Right lobe of liver (tissue), 6 donors: ENCODE data around the gene ZNF574. TPM values are rescaled to one million over a fixed set of nuclear protein-coding genes. Genes with fewer than 3 reads are reported as not detected.

Experiments used
- ATAC-seq, 4 donors: fragments of 200-7000 bp; cut with Tn5 transposase; one replicate each; pipeline ENCODE4 v1.9.1; 2020; ENCODE audit warnings: mild to moderate bottlenecking in 4 of 4, moderate library complexity in 4 of 4
- DNase-seq, 3 donors: peaks; one replicate each; pipeline ENCODE4 v3.0.0-alpha.2; 2020
- H3K27ac ChIP-seq, 3 donors: fragments of 200-600 bp; one replicate each; pipeline ENCODE4 v1.8.0; 2022
- H3K27me3 ChIP-seq, 2 donors: fragments of 200-600 bp; one replicate each; pipeline ENCODE4 v1.8.0; 2022
- H3K36me3 ChIP-seq, 4 donors: fragments of 200-600 bp; sonication (generic) in 1 of 4; one replicate each; pipeline versions ENCODE4 v1.5.1 to v1.8.0; 2017 to 2022; ENCODE audit warnings: control low read depth in 1 of 4
- H3K4me1 ChIP-seq, 4 donors: fragments of 200-600 bp; sonication (generic) in 1 of 4; one replicate each; pipeline versions ENCODE4 v1.5.1 to v1.8.0; 2017 to 2022; ENCODE audit warnings: control low read depth in 1 of 4
- H3K4me3 ChIP-seq, 3 donors: fragments of 200-600 bp; one replicate each; pipeline ENCODE4 v1.8.0; 2022
- H3K9me3 ChIP-seq, 4 donors: fragments of 200-600 bp; sonication (generic) in 1 of 4; one replicate each; pipeline versions ENCODE4 v1.5.1 to v1.8.0; 2017 to 2022; ENCODE audit warnings: control low read depth in 1 of 4
- POLR2A ChIP-seq: fragments of 450-650 bp; IDR thresholded peaks from one replicate; pipeline ENCODE4 v1.6.1; 2017; ENCODE audit warnings: antibody characterized with exemption, mild to moderate bottlenecking
- WGBS: methylation state at CpG from one replicate; pipeline ENCODE4 v1.1.6; 2018; ENCODE audit warnings: low coverage, low lambda C conversion rate; ENCODE audit not compliant: insufficient coverage; ENCODE audit errors: missing lambda C conversion rate; 5-methylcytosine and 5-hydroxymethylcytosine counted together
- intact Hi-C, 2 donors: fragments of 100-400 bp; cut with DNase I; formaldehyde crosslinking; loops; one replicate each; pipeline versions ENCODE4 v1.11.2 to v1.14.1; 2022
- total RNA-seq, 6 experiments: library from RNA; depleted of rRNA in 2 of 6; stranded (reverse); fragments of >200 nt in 2 of 6; fragmentation: NEBNext Ultra II Directional in 3 of 6; extraction: Animal tissue kit (Norgen Biotek cat#: 25700) in 3 of 6; gene quantifications; one replicate each; pipeline versions ENCODE4 v1.1.0 to v1.2.4, GENCODE V29; 2016 to 2023
- TF ChIP-seq, protein P1 (sequence below), 4 donors: fragments of 200-600 bp in 3 of 4; fragments of 450-650 bp in 1 of 4; IDR thresholded peaks; one replicate each; pipeline versions ENCODE4 v1.5.1 to v1.8.0; 2016 to 2022; ENCODE audit warnings: antibody characterized with exemption in 4 of 4, mild to moderate bottlenecking in 2 of 4
- donor health status: DM: no; HTN: yes; CAD: no.
- donor health status: DM: no; HTN: no; CAD: no.
- donor health status: DM: no; HTN: no; CAD: no.
- donor health status: DM: no; HTN: yes; CAD: no.
- donor health status: DM: no; HTN: yes; CAD: no.

ZNF574 gene
- total RNA-seq, 6 experiments from 2014 or later: 4.3 to 5.8 (median 4.7) TPM

GRCh38 chr19:42042455-42043170 lies 33.4 kb upstream of the ZNF574 start:
- intact Hi-C loops: no loop called here

DNA sequence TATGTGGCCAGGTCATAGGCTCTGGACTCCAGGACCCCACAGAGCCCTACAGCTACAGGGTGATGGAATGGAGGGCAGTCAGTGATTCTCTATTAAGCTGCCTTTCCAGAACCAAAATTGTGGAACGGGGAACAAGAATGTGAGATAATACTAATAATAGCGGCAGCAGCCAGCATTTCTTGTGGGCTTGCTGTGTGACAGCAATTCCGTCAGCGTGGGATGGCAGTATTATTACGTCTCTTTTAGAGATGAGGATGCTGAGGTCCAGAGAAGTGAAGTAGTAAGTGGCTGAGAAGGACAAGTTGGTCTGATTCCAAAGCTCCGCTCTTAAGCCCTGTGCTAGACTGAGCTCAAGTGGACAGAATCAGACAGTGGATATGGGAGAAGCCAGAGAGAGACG lies 30.4 kb upstream of the ZNF574 start:
- H3K4me3 ChIP-seq: no peak overlapping the region
- no peaks in the 10 kb centered on the region for H3K36me3 ChIP-seq
- no peaks in the 10 kb centered on the region for H3K9me3 ChIP-seq
- no peak overlapping the region for H3K27ac ChIP-seq
- WGBS: 75% methylated on average over 7 of the region's 7 CpGs
- no peaks in the 10 kb centered on the region for H3K4me1 ChIP-seq
- H3K27me3 ChIP-seq: no peaks in the 10 kb centered on the region
- intact Hi-C loops: no loop called here
- ATAC-seq (no peak), DNase-seq (no peak)
- TF ChIP-seq POLR2A: no peak

More at GRCh38 chr19:42042455-42043170, 33.4 kb upstream of the ZNF574 start:
- H3K4me1 ChIP-seq: no peaks in the 10 kb centered on the region
- 93% methylated on average over 10 of the region's 30 CpGs for WGBS
- no peaks in the 10 kb centered on the region for H3K9me3 ChIP-seq
- no peak for ATAC-seq
- no peak overlapping the region for H3K4me3 ChIP-seq
- H3K27me3 ChIP-seq: no peaks in the 10 kb centered on the region
- no peak for DNase-seq
- no peak overlapping the region for H3K27ac ChIP-seq
- TF ChIP-seq, protein P1, sequence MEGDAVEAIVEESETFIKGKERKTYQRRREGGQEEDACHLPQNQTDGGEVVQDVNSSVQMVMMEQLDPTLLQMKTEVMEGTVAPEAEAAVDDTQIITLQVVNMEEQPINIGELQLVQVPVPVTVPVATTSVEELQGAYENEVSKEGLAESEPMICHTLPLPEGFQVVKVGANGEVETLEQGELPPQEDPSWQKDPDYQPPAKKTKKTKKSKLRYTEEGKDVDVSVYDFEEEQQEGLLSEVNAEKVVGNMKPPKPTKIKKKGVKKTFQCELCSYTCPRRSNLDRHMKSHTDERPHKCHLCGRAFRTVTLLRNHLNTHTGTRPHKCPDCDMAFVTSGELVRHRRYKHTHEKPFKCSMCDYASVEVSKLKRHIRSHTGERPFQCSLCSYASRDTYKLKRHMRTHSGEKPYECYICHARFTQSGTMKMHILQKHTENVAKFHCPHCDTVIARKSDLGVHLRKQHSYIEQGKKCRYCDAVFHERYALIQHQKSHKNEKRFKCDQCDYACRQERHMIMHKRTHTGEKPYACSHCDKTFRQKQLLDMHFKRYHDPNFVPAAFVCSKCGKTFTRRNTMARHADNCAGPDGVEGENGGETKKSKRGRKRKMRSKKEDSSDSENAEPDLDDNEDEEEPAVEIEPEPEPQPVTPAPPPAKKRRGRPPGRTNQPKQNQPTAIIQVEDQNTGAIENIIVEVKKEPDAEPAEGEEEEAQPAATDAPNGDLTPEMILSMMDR (IDR thresholded peaks at IDR 0.05): no peak
- no peak for TF ChIP-seq POLR2A
- H3K36me3 ChIP-seq: no peaks in the 10 kb centered on the region

- H3K4me1 ChIP-seq: no peaks in the 10 kb centered on the region
- intact Hi-C loops: no loop called here
- H3K27ac ChIP-seq: no peak overlapping the region
- peak overlapping the region in 1 of 3 donors; percentile 29 for H3K4me3 ChIP-seq
- 16% methylated on average over 4 of the region's 4 CpGs for WGBS
- H3K27me3 ChIP-seq: no peaks in the 10 kb centered on the region
- DNase-seq: no peak
- ATAC-seq: peak in 3 of 4 donors; percentile 34 to 70 (median 52)
- H3K36me3 ChIP-seq: no peaks in the 10 kb centered on the region
- TF ChIP-seq, protein P1 (IDR thresholded peaks at IDR 0.05): no peak
- TF ChIP-seq POLR2A: no peak
- no peaks in the 10 kb centered on the region for H3K9me3 ChIP-seq
Measured at GRCh38 chr19:42048992-42049391, 27.0 kb upstream of the ZNF574 start.

DNA sequence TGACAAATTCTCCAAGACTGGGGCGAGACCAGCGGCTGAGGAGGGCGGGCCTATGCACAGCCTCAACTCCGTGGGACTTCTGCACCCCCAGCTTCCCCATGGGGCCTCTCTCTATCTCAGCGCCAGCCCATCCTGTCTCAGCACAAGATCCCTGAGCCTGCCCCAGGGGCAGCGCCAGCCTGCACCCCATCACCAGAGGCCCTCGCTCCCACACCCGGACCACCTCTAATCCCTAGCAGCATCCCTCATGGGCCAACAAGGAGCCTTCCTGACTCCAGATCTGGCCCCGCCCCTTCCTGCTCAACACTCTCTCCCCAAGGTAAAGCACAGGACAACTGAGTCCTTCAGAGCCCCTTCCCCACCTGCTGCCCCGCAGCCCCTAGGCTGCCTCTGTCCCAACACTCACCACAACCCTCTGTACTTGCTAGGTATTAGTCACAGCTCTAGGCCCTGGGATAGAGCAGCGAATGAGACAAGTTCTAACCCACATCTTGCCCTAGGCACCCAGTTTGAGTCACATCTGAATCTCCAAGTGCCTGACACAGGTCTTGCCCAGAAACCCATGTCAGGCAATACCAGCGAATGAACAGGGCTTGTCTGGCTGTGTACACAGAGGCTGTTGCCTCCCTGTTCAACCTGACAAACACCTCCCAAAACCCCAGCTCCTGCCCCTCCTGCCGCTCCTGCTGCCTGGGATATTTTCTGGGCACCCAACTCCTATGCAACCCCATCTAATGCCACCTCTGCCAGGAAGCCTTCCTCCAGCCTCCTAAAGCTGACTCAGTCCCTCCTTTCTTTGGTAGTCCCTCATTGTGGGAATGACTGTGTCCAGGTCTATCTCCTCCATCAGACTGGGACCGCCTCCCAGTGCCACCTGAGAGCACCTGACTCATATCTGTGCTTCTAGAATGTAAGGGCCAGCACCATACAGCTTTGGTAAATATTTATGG lies 24.5 kb upstream of the ZNF574 start:
- ATAC-seq: no peak
- Histone ChIP-seq H3K9me3 (no peaks in the 10 kb centered on the region), H3K36me3 (no peaks in the 10 kb centered on the region), H3K4me1 (no peaks in the 10 kb centered on the region), H3K4me3 (no peak overlapping the region), H3K27me3 (no peaks in the 10 kb centered on the region), H3K27ac (no peak overlapping the region)
- intact Hi-C loops: no loop called here
- DNase-seq: no peak
- TF ChIP-seq, protein P1 (IDR thresholded peaks at IDR 0.05): no peak
- TF ChIP-seq POLR2A: no peak
- 100% methylated on average over 2 of the region's 14 CpGs for WGBS
